HTERT RPE-1 (cell line): ENCODE measurements around the gene PDPK1.
"Not testable (repeated sequence)": the region's sequence is repeated elsewhere in the genome, so short reads cannot be mapped to it uniquely, and the experiment has no call there.

Experiments used
- in situ Hi-C: fragments of 300-500 bp; cut with MboI; formaldehyde crosslinking; loops from 4 replicates; pipeline ENCODE4 v1.14.3; 2020; ENCODE audit warnings: low sequenced_read_pairs

PDPK1 gene

DNA sequence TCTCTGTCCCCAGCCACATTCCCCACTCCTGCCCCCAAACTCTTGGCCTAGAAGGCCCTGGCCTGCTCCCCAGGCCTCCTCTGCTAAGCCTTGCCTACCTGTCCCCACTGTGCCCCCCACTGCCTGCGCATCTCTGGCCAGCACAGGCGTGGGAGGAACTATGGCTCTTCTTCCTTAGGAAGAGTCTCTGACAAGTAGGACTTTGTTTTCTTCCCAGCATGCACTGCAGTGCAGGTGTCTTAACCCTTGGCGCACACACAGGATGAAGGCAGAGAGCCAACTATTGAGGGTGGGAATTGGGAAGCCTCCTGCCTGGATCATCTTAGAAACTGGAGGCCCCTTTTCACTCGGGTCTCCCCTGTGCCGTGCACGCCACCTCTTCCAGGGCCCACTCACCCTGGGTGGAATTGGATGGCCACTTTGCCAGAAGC is 14.0 kb upstream of the PDPK1 start:
- in situ Hi-C loops, result no loop called here

DNA sequence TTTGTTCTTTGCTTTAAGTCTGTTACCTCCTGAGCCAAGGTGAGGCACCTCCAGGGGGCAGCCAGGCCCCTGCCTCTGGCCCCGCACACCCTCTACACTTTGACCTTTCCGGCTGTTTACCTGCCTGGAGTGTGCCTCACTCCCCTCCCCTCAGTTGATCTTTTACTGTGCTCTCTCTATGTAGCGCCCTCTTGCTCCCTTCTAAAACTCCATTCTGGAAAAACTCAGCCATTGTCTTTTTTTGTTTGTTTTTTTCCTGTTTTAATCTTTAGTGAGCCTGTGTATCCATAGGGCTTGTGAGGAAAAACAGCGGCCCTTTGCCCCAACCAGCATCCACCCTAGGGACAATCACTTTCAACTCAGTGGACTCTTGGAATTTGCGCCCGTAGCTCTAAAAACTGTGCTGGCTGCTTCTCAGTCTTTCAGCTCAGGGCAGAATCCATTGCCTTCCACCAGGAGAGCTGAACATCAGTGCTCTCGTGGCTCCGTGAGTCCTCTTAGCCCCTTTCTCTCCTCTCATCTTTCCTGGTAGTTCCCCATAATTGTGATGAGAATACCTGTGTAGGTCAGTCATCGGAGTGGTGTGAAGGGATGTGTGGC is 13.4 kb upstream of the PDPK1 start:
- in situ Hi-C loops, result no loop called here

DNA sequence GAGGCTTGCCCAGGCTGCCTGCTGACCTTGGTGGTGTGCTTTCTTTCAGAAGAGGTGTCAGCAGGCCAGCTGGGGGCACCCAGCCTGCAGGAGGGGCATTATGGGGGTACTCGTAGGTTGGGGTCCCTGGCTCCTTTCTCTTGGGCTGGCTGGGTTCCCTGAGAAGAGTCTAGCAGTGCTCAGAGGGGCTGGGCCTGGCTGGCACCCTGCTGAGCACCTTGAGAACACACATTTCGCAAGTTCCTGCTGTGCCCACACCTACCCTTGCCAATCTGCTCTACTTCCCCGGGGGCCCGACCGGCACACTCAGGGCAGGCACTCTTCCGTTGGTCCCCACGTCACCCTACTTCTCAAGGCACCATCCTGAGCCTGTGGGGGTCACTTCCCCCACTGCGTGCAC is 11.7 kb upstream of the PDPK1 start:
- in situ Hi-C loops, result no loop called here

DNA sequence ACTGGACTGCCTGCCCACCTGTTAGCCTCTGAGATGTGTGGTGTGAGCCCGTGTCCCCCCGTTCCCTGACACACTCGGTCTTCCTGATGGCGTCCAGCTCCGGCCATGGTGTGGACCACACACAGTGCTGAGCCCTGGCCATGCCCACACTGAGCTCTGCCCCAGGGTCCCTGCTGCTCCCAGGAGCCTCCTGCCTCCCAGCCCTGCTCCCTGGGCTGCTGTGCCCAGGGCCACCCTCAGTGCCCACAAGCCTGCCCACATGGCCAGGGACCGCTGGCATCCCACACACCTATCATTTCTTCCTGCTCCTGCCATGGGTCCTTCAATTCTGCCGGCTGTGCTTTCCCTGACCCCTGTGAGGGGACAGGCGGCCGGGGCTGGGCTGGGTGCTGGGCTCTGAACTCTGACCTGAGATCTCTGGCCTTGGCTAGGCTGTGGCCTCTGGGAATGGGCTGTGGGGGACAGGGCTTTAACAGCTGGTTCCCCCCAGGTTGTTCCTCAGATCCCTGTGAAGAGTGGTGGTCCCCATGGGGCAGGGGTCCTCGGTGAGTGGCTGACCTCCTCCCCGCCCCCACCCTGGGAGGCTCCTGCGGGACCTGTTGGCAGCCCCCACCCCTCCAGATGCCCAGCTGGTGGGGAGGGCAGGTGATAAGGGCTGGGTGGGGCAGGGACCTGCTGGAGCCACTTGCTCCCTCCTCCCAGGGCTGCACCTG is 10.6 kb upstream of the PDPK1 start:
- in situ Hi-C loops, result no loop called here

DNA sequence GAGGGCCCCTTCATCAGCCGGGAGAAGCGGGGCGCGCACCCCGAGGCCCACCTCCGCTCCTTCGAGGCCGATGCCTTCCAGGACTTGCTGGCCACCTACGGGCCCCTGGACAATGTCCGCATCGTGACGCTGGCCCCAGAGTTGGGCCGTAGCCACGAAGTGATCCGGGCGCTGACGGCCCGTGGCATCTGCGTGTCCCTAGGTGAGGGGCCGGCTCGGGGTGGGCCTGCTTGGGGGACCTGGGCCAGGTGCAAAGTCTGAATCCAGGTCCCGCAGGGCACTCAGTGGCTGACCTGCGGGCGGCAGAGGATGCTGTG is 10.1 kb upstream of the PDPK1 start:
- in situ Hi-C loops, result no loop called here

DNA sequence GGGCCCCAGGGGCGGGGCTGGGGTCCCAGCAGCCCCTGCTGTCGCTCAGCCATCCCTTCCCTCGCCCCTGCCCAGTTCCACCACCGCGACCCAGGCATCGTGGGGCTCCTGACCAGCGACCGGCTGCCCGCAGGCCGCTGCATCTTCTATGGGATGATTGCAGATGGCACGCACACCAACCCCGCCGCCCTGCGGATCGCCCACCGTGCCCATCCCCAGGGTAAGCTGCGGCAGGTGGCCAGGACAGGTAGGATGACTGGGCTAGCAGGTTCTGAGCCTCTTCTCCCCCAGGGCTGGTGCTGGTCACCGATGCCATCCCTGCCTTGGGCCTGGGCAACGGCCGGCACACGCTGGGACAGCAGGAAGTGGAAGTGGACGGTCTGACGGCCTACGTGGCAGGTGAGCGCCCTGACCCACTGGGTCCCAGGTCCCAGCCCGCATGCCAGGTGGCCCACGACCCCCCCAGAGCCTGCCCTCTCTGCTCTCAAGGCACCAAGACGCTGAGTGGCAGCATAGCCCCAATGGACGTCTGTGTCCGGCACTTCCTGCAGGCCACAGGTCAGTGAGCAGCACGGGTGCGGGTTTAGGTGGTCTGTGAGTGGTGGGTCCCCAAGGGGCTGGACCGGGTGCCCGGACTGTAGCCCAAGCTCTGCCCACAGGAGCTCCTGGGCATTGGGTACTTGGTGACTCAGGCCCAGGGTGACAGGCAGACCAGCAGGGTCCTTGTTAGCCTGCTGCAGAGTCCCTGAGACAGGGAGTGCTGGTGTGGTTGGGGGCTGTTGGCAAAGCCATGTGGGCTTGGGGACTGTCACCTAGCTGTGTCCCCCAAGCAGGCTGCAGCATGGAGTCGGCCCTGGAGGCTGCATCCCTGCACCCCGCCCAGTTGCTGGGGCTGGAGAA is 9.4 kb upstream of the PDPK1 start:
- in situ Hi-C loops, result no loop called here

DNA sequence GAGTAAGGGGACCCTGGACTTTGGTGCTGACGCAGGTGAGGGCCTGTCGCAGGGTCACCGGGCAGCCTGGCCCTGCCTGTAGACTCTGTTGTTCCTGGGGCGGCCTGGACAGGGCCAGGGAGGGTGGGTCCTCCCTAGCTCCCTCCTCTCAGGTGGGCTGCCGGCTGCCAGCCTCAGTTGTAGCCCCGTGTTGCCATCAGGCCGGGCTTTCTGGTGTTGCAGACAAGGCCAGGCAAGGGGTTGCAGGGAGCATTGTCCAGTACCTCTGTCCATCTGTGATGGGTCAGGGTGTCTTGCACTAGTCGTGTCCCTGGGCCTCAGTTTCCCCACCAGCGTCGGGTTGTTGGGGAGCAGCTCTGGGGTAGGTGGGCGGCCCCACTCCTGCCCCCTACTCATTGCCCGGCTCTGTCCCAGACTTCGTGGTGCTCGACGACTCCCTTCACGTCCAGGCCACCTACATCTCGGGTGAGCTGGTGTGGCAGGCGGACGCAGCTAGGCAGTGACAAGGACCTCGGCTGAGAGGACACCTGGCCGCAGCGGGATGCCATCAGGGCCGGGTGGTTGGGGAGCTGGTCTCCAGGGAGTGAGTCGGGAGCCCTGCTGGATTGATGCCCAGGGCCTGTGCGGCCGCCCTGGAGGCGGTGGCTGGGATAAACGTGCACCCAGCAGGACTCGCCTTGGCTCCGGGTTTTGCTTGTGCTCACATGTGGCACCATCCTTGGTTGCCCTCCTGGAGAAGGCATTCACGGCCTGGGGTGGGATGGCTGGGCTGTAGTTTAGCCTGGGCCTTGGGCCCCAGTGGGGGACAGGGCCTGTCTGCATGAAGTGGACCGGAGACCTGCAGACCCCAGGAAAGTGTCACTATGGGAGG is 8.5 kb upstream of the PDPK1 start:
- in situ Hi-C loops, result no loop called here

DNA sequence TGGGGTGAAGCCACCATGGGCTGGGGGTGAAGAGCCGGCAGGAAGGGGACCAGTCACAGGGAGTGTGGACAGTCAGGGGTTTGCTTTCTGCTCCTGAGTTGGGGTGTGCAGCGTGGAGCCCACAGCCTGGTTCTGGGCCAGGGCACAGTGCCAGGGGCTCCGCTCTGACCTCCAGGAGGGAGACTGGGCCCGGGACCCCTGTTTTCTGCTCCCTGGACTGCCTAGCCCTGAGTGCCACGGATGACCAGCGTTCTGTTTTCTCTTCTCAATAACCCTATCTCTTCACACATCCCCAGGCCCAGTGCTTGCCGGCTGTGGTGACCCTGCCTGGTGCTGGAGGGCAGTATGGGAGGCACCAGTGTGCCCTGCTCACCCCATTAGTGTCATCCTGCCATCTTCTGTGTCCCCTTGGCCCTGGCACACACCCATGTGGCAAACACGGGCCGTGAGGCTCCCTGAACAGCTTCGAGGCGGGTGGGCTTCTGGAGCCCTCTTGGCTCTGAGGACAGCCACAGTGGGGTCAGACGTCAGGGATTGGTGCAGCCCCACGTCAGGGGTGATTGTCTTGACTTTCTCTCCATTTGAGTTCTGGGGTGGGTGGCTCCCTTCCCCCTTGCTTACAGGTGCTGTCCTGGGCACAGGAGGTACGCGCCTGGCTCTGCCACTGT is 7.7 kb upstream of the PDPK1 start:
- in situ Hi-C loops, result no loop called here

DNA sequence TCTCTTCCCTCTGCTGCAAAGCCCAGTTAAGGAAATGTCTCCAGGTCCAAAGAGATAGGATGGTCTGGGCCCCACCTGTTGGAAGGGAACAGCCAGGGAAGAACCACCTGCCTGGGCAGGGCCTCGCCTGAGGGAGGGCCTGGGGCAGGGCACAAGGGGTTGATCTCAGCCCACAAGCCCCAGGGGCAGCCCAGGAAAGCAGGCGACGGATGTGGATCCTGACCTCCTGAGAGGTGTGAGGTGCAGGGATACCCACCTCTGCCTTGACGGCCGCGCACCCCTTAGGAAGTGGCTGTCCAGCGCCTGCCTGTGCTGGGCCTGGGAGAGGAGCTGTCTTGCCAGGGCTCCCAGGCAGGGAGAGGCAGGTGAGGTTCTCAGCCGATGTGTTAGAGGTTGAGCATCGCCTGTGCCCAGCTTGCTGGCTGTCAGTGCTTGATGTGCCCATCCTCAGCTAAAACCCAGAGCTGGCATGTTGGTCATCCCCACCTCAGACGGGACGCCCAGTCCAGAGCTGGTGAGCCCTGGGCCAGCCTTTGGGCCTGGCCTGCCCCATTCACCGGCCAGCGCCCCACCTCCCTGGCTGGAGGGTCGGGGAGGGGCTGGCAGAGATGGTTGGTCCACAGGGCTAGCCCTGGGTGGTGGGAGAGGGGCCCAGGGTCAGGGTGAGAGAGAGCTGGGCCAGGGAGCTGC is 7.0 kb upstream of the PDPK1 start:
- in situ Hi-C loops, result no loop called here

DNA sequence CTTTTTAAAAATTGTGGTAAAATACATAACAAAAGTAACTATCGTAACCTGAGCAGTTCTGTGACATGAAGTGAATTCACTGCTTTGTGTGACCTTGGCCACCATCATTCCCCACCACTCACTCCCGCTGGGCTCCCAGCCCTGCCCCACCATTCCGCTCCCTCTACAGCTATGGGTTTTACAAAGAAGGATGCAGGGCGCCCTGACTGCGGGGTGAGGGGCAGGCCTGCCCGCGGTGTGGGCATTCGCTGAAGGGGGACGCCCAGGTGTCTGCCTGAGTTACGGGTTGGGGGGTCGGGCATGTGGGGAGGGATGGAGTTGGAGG is 6.5 kb upstream of the PDPK1 start, which contains the start of gene CEMP1:
Gene CEMP1 (minus strand): TSS at position 38 of the 325 bp plus-strand sequence. CDS start 335 bp downstream, outside the sequence.
- in situ Hi-C loops, result no loop called here

DNA sequence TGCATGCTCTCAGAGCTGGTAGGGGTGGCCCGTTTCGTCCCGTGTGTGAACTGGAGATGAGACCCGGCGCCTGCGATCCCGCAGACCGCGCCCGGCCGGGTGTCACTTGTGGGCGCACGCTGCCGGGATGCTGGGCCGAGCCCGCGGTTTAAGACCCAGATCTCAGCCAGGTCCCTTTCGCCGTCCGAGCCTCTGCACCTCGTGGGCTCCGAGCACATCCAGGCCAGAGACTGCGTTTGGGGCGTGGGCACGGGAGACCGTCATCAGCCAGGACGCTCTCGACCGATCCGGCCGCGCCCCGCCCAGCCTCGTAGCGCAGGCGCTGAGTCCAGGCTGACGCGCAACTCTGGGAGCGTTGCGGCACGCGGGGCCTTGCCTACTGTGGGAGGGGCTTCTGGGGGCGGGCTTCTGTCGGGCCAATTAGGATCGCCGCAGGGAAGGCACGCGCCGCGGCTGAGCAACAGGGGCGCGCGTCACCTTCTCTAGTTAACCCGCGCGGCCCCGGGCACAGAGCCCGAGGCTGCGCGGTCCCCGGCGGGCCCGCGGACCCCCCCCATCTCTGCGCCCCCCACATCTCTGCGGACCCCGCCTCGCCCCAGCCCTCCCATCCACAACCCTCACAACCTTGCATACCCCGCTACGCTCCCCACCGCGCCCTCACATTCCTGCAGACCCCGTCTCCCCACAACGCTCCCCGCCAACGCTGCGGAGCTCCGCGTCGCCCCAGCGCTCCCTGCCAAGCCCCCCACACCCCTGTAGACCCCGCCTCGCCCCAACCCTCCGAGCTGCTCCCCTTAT is 5.9 kb upstream of the PDPK1 start:
- in situ Hi-C loops, result no loop called here

DNA sequence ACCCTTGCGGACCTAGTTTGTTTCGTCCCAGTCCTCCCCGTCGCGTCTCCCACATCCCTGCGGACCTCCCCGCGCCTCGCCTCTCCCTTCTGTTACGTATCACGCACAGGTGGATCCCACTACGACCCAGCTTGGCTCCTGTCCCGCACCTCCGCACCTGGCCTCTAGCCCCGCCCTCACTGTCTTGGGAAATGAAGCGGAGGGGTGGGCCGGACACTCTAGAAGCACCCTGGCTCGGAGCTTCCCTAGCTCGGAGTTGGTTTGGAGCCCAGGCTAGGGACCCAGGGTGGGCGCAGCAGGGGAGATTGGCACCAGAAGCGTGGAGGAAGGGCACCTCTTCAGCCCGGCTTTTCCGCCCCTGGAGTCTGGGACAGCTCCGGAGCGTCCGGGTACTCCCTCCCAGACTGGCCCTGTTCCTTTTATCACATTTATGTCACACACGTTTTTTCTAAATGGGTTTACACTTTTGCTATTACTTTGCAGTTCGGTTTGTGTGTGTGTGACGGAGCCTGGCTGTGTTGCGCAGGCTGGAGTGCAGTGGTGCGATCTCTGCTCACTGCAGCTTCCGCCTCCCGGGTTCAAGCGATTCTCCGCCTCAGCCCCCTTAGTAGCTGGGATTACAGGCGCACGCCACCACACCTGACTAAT is 5.2 kb upstream of the PDPK1 start:
- in situ Hi-C loops, result no loop called here

DNA sequence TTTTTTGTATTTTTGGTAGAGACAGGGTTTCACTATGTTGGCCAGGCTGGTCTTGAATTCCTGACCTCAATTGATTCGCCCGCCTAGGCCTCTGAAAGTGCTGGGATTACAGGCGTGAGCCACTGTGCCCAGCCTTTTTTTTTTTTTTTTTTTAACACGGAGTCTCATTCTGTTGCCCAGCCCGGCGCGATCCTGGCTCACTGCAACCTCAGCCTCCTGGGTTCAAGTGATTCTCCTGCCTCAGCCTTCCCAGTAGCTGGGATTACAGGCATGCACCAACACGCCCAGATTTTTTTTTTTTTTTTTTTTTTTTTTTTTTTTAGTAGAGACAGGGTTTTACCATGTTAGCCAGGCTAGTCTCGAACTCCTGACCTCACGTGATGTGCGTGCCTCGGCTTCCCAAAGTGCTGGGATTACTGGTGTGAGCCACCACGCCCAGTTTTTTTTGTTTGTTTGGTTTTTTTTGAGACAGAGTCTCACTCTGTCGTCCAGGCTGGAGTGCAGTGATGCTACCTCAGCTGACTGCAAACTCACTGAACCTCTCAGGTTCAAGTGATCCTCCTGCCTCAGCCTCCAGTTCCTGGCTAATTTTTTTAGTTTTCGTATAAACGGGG is 4.6 kb upstream of the PDPK1 start:
- in situ Hi-C loops, result not testable (repeated sequence)

DNA sequence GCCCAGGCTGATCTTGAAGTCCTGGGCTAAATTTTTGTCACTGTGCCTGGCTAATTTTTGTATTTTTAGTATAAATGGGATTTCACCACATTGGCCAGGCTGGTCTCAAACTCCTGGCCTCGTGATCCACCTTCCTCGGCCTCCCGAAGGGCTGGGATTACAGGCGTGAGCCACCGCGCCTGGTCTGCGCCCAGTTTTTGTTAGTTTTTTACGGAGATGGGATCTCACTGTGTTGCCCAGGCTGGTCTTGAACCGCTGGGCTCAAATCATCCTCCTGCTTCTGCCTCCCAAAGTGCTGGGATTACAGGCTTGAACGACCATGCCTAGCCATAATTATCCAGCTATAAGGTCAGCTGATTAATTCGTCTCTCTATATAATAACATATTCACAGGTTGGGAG is 3.9 kb upstream of the PDPK1 start:
- in situ Hi-C loops, result no loop called here

DNA sequence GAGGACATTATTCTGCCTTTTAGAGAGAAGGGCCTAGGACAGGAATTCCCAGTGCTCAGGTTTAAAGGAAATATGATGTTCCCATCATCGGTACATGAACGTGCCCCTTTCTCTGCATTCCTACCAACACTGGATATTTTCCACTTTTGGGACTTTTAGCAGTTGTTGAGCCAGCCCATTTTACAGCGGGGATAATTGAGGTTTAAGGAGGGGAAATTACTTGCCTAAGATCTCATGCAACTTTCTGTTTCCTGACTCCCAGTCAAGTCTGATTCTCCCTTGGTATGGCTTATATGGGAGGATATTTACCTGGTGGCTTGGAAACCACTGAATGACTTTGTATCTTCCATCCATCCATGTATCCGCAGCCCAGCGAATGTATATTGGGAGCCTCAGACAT is 3.5 kb upstream of the PDPK1 start:
- in situ Hi-C loops, result not testable (repeated sequence)

DNA sequence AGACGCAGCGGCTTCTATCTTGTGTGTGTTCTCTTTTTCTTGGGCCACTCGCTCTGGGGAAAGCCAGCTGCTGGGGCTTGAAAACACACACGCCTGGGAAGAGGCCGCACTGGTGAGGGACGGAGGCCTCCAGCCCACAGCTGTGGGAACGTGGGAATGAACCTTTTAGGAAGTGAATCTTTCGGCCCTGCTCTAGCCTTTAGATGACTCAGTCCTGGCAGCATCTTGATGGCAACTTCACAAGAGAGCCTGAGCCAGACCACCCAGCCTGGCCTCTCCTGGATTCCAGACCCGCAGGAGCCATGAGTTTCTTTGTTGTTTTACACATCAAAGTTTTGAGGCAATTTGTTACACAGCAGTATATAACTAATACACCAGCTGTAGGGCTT is 2.2 kb upstream of the PDPK1 start:
- in situ Hi-C loops, result no loop called here

DNA sequence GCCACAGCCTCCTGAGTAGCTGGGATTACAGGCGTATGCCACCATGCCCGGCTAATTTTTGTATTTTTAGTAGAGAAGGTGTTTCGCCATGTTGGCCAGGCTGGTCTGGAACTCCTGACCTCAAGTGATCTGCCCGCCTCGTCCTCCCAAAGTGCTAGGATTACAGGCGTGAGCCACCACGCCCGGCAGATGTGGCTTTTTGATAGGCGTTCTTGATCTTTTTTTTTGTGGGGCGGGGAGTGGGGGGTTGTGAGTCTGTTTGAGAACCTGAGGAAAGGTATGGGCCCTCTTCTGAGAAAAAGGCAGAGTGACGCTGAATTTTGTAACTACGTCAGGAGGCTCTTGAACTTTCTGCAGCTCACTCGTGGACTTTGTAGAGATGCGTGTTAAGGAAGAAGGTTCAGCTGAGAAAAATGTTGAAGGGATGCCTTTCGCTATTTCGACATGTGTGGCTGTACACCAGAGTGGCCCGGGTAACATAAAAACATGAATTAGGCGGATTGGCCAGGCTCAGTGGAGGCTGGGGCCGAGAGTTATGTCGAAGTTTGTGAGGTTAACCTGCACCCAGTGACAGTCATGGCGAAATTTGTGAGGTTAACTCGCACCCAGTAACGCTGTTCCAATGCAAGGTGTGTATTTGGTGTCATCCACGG is 1.5 kb downstream of the PDPK1 start:
- in situ Hi-C loops, result not testable (repeated sequence)
